IMR-90 (cell line): Measurements from ENCODE around the gene RHCE. TPM values are rescaled to one million over a fixed set of nuclear protein-coding genes. Genes with fewer than 3 reads are reported as not detected.

Experiments
- ATAC-seq: fragments of 200-7000 bp; cut with Tn5 transposase; 2 replicates; pipeline ENCODE4 v1.9.1; 2020; ENCODE audit warnings: low read depth, mild to moderate bottlenecking, moderate library complexity
- BruUV-seq: library from RNA; stranded (reverse); fragments of 400-500 nt; replicated peaks from 2 replicates; lab custom pipeline; 2021; lab: Mats Ljungman, UMichigan
- CTCF ChIA-PET: fragments of 300-600 bp; formaldehyde crosslinking; extraction: SDS; loops from one replicate; lab custom pipeline; 2021; ENCODE audit warnings: antibody characterized with exemption; lab: Yijun Ruan, JAX
- POLR2A ChIA-PET: fragments of 300-600 bp; sonication (Branson Sonifier 250); formaldehyde crosslinking; loops from one replicate; lab custom pipeline; 2022; ENCODE audit warnings: antibody characterized with exemption; ENCODE audit not compliant: unreplicated experiment; lab: Charles Lee
- DNase-seq: peaks from one replicate; pipeline ENCODE4 v3.0.0; 2013
- H2AFZ ChIP-seq: replicated peaks from 2 replicates; pipeline ENCODE3; 2013; ENCODE audit warnings: low read length, mild to moderate bottlenecking; ENCODE audit not compliant: poor library complexity
- H2AK5ac ChIP-seq: 2 replicates; pipeline ENCODE4 v1.6.1; 2013; ENCODE audit warnings: low read depth, low read length, inconsistent platforms
- H2AK9ac ChIP-seq: replicated peaks from 2 replicates; pipeline ENCODE3; 2013; ENCODE audit warnings: mild to moderate bottlenecking, low read depth, low read length, moderate library complexity; ENCODE audit not compliant: poor library complexity
- H2BK120ac ChIP-seq: 2 replicates; pipeline ENCODE4 v1.6.1; 2013; ENCODE audit warnings: low read depth, low read length, inconsistent platforms
- H2BK15ac ChIP-seq: 3 replicates; pipeline ENCODE4 v1.6.1; 2013; ENCODE audit warnings: low read depth, low read length, inconsistent platforms
- H2BK20ac ChIP-seq: 2 replicates; pipeline ENCODE4 v1.6.1; 2013; ENCODE audit warnings: low read depth, mild to moderate bottlenecking, inconsistent platforms, low read length, moderate library complexity
- H2BK5ac ChIP-seq: 2 replicates; pipeline ENCODE4 v1.6.1; 2013; ENCODE audit warnings: mild to moderate bottlenecking, low read depth, low read length, inconsistent platforms; ENCODE audit not compliant: poor library complexity, severe bottlenecking
- H3K14ac ChIP-seq: replicated peaks from 2 replicates; pipeline ENCODE4 v1.6.1; 2013; ENCODE audit warnings: low read depth, low read length, inconsistent platforms
- H3K18ac ChIP-seq: 2 replicates; pipeline ENCODE4 v1.6.1; 2013; ENCODE audit warnings: low read depth, low read length, control low read depth
- H3K23ac ChIP-seq: 2 replicates; pipeline ENCODE4 v1.6.1; 2013; ENCODE audit warnings: low read depth, low read length, inconsistent platforms
- H3K27ac ChIP-seq: 2 replicates; pipeline ENCODE4 v1.5.1; 2013; ENCODE audit warnings: mild to moderate bottlenecking, control low read depth, low read length; ENCODE audit not compliant: insufficient read depth
- H3K27me3 ChIP-seq: 2 replicates; pipeline ENCODE4 v1.6.1; 2013; ENCODE audit warnings: low read length; ENCODE audit not compliant: control insufficient read depth, insufficient read depth
- H3K36me3 ChIP-seq: 2 replicates; pipeline ENCODE4 v1.6.1; 2013; ENCODE audit warnings: low read length, mixed read lengths; ENCODE audit not compliant: control insufficient read depth, insufficient read depth
- H3K4ac ChIP-seq: 2 replicates; pipeline ENCODE4 v1.6.1; 2013; ENCODE audit warnings: low read depth, low read length, inconsistent platforms
- H3K4me1 ChIP-seq: 2 replicates; pipeline ENCODE4 v1.6.1; 2013; ENCODE audit warnings: low read length, mixed read lengths; ENCODE audit not compliant: control insufficient read depth, insufficient read depth
- H3K4me2 ChIP-seq: 2 replicates; pipeline ENCODE4 v1.6.1; 2013; ENCODE audit warnings: low read depth, mild to moderate bottlenecking, control low read depth, low read length, moderate library complexity
- H3K4me3 ChIP-seq: 2 replicates; pipeline ENCODE4 v1.5.1; 2013; ENCODE audit warnings: low read depth, mild to moderate bottlenecking, control low read depth, low read length, moderate library complexity; ENCODE audit not compliant: insufficient read depth
- H3K56ac ChIP-seq: 2 replicates; pipeline ENCODE4 v1.6.1; 2013; ENCODE audit warnings: low read length, inconsistent platforms; ENCODE audit not compliant: insufficient read depth; ENCODE audit errors: extremely low read depth
- H3K79me1 ChIP-seq, 2 experiments: 2 replicates each; pipeline ENCODE4 v1.6.1; 2013; ENCODE audit warnings: low read length in 2 of 2, inconsistent platforms in 1 of 2, low read depth in 1 of 2
- H3K9ac ChIP-seq: 2 replicates; pipeline ENCODE4 v1.6.1; 2013; ENCODE audit warnings: low read depth, low read length, control low read depth
- H3K9me1 ChIP-seq: 2 replicates; pipeline ENCODE4 v1.6.1; 2013; ENCODE audit warnings: low read length, inconsistent platforms; ENCODE audit not compliant: insufficient read depth
- H3K9me3 ChIP-seq: 2 replicates; pipeline ENCODE4 v1.6.1; 2013; ENCODE audit warnings: low read length; ENCODE audit not compliant: control insufficient read depth, insufficient read depth
- H4K20me1 ChIP-seq: 2 replicates; pipeline ENCODE4 v1.6.1; 2013; ENCODE audit warnings: low read length, inconsistent platforms; ENCODE audit not compliant: insufficient read depth
- H4K5ac ChIP-seq: 2 replicates; pipeline ENCODE4 v1.6.1; 2013; ENCODE audit warnings: mild to moderate bottlenecking, low read depth, low read length, control low read depth
- H4K8ac ChIP-seq, 2 experiments: 2 replicates each; pipeline ENCODE4 v1.6.1; 2013; ENCODE audit warnings: low read depth in 2 of 2, low read length in 2 of 2, control low read depth in 1 of 2, inconsistent platforms in 1 of 2
- H4K91ac ChIP-seq: 2 replicates; pipeline ENCODE4 v1.6.1; 2013; ENCODE audit warnings: low read depth, low read length, inconsistent platforms; ENCODE audit not compliant: insufficient read depth
- BHLHE40 ChIP-seq: fragments of 150-350 bp; IDR thresholded peaks from 2 replicates; pipeline ENCODE4 v1.6.1; 2016; ENCODE audit warnings: mild to moderate bottlenecking, low read depth, low read length
- CEBPB ChIP-seq: IDR thresholded peaks from 2 replicates; pipeline ENCODE4 v1.6.1; 2012; ENCODE audit warnings: low read depth, low read length, improper control_type of control experiment
- CHD1 ChIP-seq: IDR thresholded peaks from 2 replicates; pipeline ENCODE4 v1.6.1; 2012; ENCODE audit warnings: low read depth, low read length, improper control_type of control experiment
- CTCF ChIP-seq: conservative IDR thresholded peaks from 2 replicates; pipeline ENCODE4 v1.5.1; 2012; ENCODE audit warnings: mild to moderate bottlenecking, low read depth, low read length, improper control_type of control experiment
- ELK1 ChIP-seq: fragments of 150-350 bp; IDR thresholded peaks from 2 replicates; pipeline ENCODE4 v1.6.1; 2016; ENCODE audit warnings: low read depth, mild to moderate bottlenecking, low read length, moderate library complexity, borderline replicate concordance
- FOS ChIP-seq: fragments of 150-350 bp; IDR thresholded peaks from 2 replicates; pipeline ENCODE4 v1.6.1; 2016; ENCODE audit warnings: low read depth, low read length
- MAFK ChIP-seq: IDR thresholded peaks from 2 replicates; pipeline ENCODE4 v1.6.1; 2012; ENCODE audit warnings: low read depth, low read length, improper control_type of control experiment
- MAZ ChIP-seq: IDR thresholded peaks from 2 replicates; pipeline ENCODE4 v1.6.1; 2012; ENCODE audit warnings: low read depth, mild to moderate bottlenecking, low read length, improper control_type of control experiment, moderate library complexity, borderline replicate concordance
- MXI1 ChIP-seq: IDR thresholded peaks from 2 replicates; pipeline ENCODE4 v1.6.1; 2012; ENCODE audit warnings: low read depth, mild to moderate bottlenecking, low read length, moderate library complexity, borderline replicate concordance
- NFE2L2 ChIP-seq: fragments of 150-350 bp; IDR thresholded peaks from 2 replicates; pipeline ENCODE4 v1.6.1; 2016; ENCODE audit warnings: low read depth, mild to moderate bottlenecking, low read length
- POLR2A ChIP-seq: IDR thresholded peaks from 2 replicates; pipeline ENCODE4 v1.6.1; 2012; ENCODE audit warnings: mild to moderate bottlenecking, low read depth, low read length
- RAD21 ChIP-seq: IDR thresholded peaks from 2 replicates; pipeline ENCODE4 v1.6.1; 2012; ENCODE audit warnings: low read length, improper control_type of control experiment
- RCOR1 ChIP-seq: IDR thresholded peaks from 2 replicates; pipeline ENCODE4 v1.6.1; 2012; ENCODE audit warnings: mild to moderate bottlenecking, low read length, improper control_type of control experiment; ENCODE audit not compliant: insufficient replicate concordance
- RFX5 ChIP-seq: IDR thresholded peaks from 2 replicates; pipeline ENCODE4 v1.8.0; 2012; ENCODE audit warnings: low read depth, mild to moderate bottlenecking, low read length, moderate library complexity
- SMC3 ChIP-seq: fragments of 150-350 bp; IDR thresholded peaks from 2 replicates; pipeline ENCODE4 v1.6.1; 2016; ENCODE audit warnings: low read depth, mild to moderate bottlenecking, antibody characterized with exemption, low read length, moderate library complexity
- USF2 ChIP-seq: fragments of 150-350 bp; IDR thresholded peaks from 2 replicates; pipeline ENCODE4 v1.6.1; 2017; ENCODE audit warnings: mild to moderate bottlenecking, antibody characterized with exemption, low read length, low read depth
- WGBS, 2 experiments: methylation state at CpG; one replicate each; pipeline versions ENCODE4 v1.1.5 to v1.1.7; 2013; ENCODE audit warnings: missing lambda C conversion rate in 2 of 2; ENCODE audit not compliant: insufficient read length in 1 of 2; ENCODE audit errors: extremely low coverage in 2 of 2; 5-methylcytosine and 5-hydroxymethylcytosine counted together
- dilution Hi-C: fragments of 300-500 bp; cut with HindIII; formaldehyde crosslinking; loops from one replicate; pipeline ENCODE4 v1.14.3; 2018; ENCODE audit warnings: low sequenced_read_pairs; ENCODE audit not compliant: unreplicated experiment
- in situ Hi-C: fragments of 300-500 bp; cut with MboI; formaldehyde crosslinking; loops from 3 replicates; pipeline ENCODE4 v1.14.3; 2019; ENCODE audit warnings: low sequenced_read_pairs, inconsistent platforms, mixed read lengths
- intact Hi-C: fragments of 100-400 bp; cut with micrococcal nuclease; formaldehyde crosslinking; loops from 2 replicates; pipeline ENCODE4 v1.10.0; 2022
- polyA plus RNA-seq, 3 experiments: library from polyadenylated mRNA; depleted of rRNA; stranded (reverse); fragments of >200 nt; gene quantifications; 2 replicates each; pipeline ENCODE4 v1.2.3, GENCODE V29; 2012; ENCODE audit warnings: low replicate concordance in 1 of 3
- total RNA-seq: library from RNA; depleted of rRNA; stranded (reverse); fragments of >200 nt; gene quantifications from 2 replicates; pipeline ENCODE4 v1.2.3, GENCODE V29; 2012

RHCE gene
- total and polyA plus RNA-seq, 2 of the 4 experiments (the other 2 are of a cell fraction) = 0.54 to 0.62 TPM

- no CpG with 5 or more reads among the region's 6 CpGs for WGBS, 2 experiments
- BruUV-seq = no TSS peak
- H3K4me1 ChIP-seq = peaks cover 4% of the 10 kb centered on the region
- dilution Hi-C loops = no loop called here
- ChIA-PET CTCF (no interaction called here), POLR2A (no interaction called here)
- H3K9me1 ChIP-seq = 0 out of 2 replicates have a peak, but pooled peaks cover 3% of the 10 kb centered on the region
- no peak overlapping the region for H3K23ac ChIP-seq
- H2BK5ac ChIP-seq = no peak overlapping the region
- H3K79me1 ChIP-seq = peaks cover 22 to 31% of the 10 kb centered on the region in 2 experiments
- TF ChIP-seq POLR2A (no peak), MXI1 (no peak), FOS (no peak), SMC3 (no peak), CTCF (no peak), USF2 (no peak), RAD21 (no peak), RFX5 (no peak), CEBPB (no peak), BHLHE40 (no peak), NFE2L2 (no peak), MAZ (no peak), RCOR1 (no peak), ELK1 (no peak), MAFK (no peak), CHD1 (no peak)
- no peak overlapping the region for H2BK20ac ChIP-seq
- peaks cover 10% of the 10 kb centered on the region for H3K36me3 ChIP-seq
- H3K4ac ChIP-seq = no peak overlapping the region
- H3K27me3 ChIP-seq = no peaks in the 10 kb centered on the region
- in situ Hi-C loops = no loop called here
- no peak overlapping the region for H2BK120ac ChIP-seq
- H2AFZ ChIP-seq = no peak overlapping the region
- no peak overlapping the region for H3K18ac ChIP-seq
- intact Hi-C loops = loop anchor here (5.0 kb wide), 1 partner anchor 94 kb away; the partner anchor contains the start of gene RSRP1
- no peak overlapping the region for H2AK5ac ChIP-seq
- H2BK15ac ChIP-seq = no peak overlapping the region
- no peak overlapping the region for H3K4me3 ChIP-seq
- no peak overlapping the region for H3K4me2 ChIP-seq
- no peak overlapping the region for H3K27ac ChIP-seq
- H4K91ac ChIP-seq = no peak overlapping the region
- H4K5ac ChIP-seq = no peak overlapping the region
- peaks cover 23% of the 10 kb centered on the region; the same call in 1 of the 2 replicates for H4K20me1 ChIP-seq
- no peak overlapping the region for H3K56ac ChIP-seq
- no peak overlapping the region for H2AK9ac ChIP-seq
- no peak for ATAC-seq
- H3K9ac ChIP-seq = no peak overlapping the region
- H4K8ac ChIP-seq = no peak overlapping the region
- no peaks in the 10 kb centered on the region for H3K9me3 ChIP-seq
- DNase-seq = no peak
- no peak overlapping the region for H3K14ac ChIP-seq
These were observed 78.9 kb downstream of the RHCE start for GRCh38 chr1:25341746-25342145.
